ENCODE results near the gene BCL2L14.

BCL2L14 gene

GRCh38 chr12:12116677-12117076 lies 45.9 kb downstream of the BCL2L14 start:
- no peaks in the 10 kb centered on the region for H4K20me1 ChIP-seq
- no peaks in the 10 kb centered on the region for H3K27me3 ChIP-seq
- H3K9ac ChIP-seq = no peak overlapping the region

GRCh38 chr12:12121061-12121460 lies 50.3 kb downstream of the BCL2L14 start:
- Histone ChIP-seq H4K20me1 (no peaks in the 10 kb centered on the region), H3K36me3 (peaks cover 46 to 77% (median 72%) of the 10 kb centered on the region in 11 experiments), H3K4me3 (no peak overlapping the region), H3K9me3 (replicated peaks in 1 of 11) (no peaks in the 10 kb centered on the region), H3K27me3 (no peaks in the 10 kb centered on the region), H3K4me2 (no peak overlapping the region), H3K9ac (no peak overlapping the region), H3K27ac (no peak overlapping the region), H3K4me1 (no peaks in the 10 kb centered on the region)
- TF ChIP-seq Cebpa-rat (IDR thresholded peaks at IDR 0.05) = no peak

More at GRCh38 chr12:12116677-12117076, 45.9 kb downstream of the BCL2L14 start:
- Histone ChIP-seq H3K9me3 (replicated peaks in 1 of 11) (peaks cover 0 to 3% (median 0%) of the 10 kb centered on the region in 11 experiments; a peak in 2 of 22 replicates), H3K27ac (no peak overlapping the region), H3K4me2 (no peak overlapping the region), H3K36me3 (peaks cover 24 to 74% (median 50%) of the 10 kb centered on the region in 11 experiments; a peak in 21 of 22 replicates), H3K4me3 (no peak overlapping the region), H3K4me1 (no peaks in the 10 kb centered on the region)
- no peak for TF ChIP-seq Cebpa-rat (IDR thresholded peaks at IDR 0.05)

DNA sequence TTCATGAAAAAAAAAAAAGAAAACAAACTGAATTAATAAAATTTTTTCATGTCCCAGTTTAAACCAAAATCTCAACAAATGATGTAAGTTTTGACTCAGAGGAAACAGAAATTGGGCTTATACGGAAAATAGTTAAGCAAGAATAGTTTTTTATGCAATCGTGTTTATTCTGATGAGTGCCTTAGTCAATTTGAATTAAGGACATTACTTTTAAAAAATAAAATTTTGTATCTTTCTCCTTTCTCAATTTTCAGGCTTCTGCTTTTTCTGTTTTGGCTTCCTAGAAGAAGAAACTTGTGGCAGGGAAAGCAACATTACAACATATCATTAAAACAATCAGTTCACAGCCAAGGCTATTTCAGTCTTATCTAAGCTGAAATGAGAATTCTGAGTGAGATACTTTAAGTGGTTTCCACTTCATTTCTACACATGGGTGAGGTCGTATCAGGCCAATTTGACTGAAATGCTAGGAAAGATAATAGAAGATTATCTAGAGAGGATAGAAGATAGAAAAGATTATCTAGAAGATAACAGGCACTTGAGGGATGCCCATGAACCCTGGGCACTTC lies 52.4 kb downstream of the BCL2L14 start:
- Histone ChIP-seq H3K4me2 (no peak overlapping the region), H3K9me3 (replicated peaks in 1 of 11) (no peaks in the 10 kb centered on the region), H4K20me1 (no peaks in the 10 kb centered on the region), H3K9ac (no peak overlapping the region), H3K27me3 (no peaks in the 10 kb centered on the region), H3K4me1 (no peaks in the 10 kb centered on the region), H3K4me3 (no peak overlapping the region), H3K27ac (no peak overlapping the region), H3K36me3 (peaks cover 54 to 95% (median 89%) of the 10 kb centered on the region in 11 experiments)
- no peak for TF ChIP-seq Cebpa-rat (IDR thresholded peaks at IDR 0.05)

GRCh38 chr12:12126551-12126950 lies 55.8 kb downstream of the BCL2L14 start:
- Histone ChIP-seq H3K27me3 (no peaks in the 10 kb centered on the region), H3K4me2 (no peak overlapping the region), H3K4me3 (no peak overlapping the region), H3K27ac (no peak overlapping the region), H4K20me1 (no peaks in the 10 kb centered on the region), H3K36me3 (peaks cover 49 to 100% (median 94%) of the 10 kb centered on the region in 11 experiments), H3K9me3 (replicated peaks in 1 of 11) (no peaks in the 10 kb centered on the region), H3K4me1 (no peaks in the 10 kb centered on the region), H3K9ac (no peak overlapping the region)
- TF ChIP-seq Cebpa-rat (IDR thresholded peaks at IDR 0.05) = no peak

DNA sequence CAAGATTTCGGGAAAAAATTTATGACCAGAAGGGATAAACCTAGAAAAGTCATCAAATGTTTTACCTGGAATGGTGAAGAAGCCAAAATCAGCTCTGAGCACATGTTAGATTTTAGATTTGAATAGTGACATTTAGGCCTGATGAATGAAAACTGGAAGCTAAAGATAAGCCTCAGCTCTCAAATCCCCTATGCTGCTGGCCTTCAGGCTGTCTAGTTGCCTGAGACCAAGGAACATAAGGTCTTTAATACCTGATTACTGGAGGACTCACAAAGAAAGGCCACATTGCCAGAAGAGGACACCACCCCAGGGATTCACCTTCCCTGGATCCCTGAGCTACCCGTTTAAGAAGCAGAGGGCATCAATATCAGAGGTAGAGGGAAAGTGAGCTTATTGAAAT lies 56.6 kb downstream of the BCL2L14 start:
- TF ChIP-seq Cebpa-rat (IDR thresholded peaks at IDR 0.05) = no peak
- Histone ChIP-seq H3K9ac (no peak overlapping the region), H3K27ac (no peak overlapping the region), H4K20me1 (no peaks in the 10 kb centered on the region), H3K4me1 (no peaks in the 10 kb centered on the region), H3K9me3 (replicated peaks in 1 of 11) (no peaks in the 10 kb centered on the region), H3K27me3 (no peaks in the 10 kb centered on the region), H3K4me3 (no peak overlapping the region), H3K4me2 (no peak overlapping the region), H3K36me3 (peaks cover 54 to 100% (median 92%) of the 10 kb centered on the region in 11 experiments)

- peaks cover 50 to 98% (median 89%) of the 10 kb centered on the region in 11 experiments for H3K36me3 ChIP-seq
These were observed 57.9 kb downstream of the BCL2L14 start for GRCh38 chr12:12128670-12129069.

DNA sequence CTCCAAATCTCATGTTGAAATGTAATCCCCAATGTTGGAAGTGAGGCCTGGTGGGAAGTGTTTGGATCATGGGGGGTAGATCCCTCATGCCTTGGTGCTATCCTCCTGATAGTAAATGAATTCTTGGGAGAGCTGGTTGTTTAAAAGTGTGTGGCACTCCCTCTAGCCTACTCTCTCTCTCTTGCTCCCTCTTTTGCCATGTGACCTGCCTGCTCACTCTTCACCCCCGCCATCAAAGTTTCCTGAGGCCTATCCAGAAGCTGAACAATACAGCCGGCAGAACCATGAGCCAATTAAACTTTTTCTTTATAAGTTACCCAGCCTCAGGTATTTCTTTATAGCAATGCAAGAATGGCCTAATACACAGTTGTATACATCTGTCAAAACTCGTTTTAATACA lies 62.5 kb downstream of the BCL2L14 start:
- no peak overlapping the region for H3K9ac ChIP-seq
- no peak overlapping the region for H3K4me2 ChIP-seq
- H4K20me1 ChIP-seq = no peaks in the 10 kb centered on the region
- TF ChIP-seq Cebpa-rat (IDR thresholded peaks at IDR 0.05) = no peak
- no peaks in the 10 kb centered on the region for H3K4me1 ChIP-seq
- peaks cover 41 to 90% (median 72%) of the 10 kb centered on the region in 11 experiments; a peak in 21 of 22 replicates for H3K36me3 ChIP-seq
- H3K27me3 ChIP-seq = no peaks in the 10 kb centered on the region
- H3K9me3 ChIP-seq (replicated peaks in 1 of 11) = no peaks in the 10 kb centered on the region
- H3K27ac ChIP-seq = no peak overlapping the region
- H3K4me3 ChIP-seq = no peak overlapping the region

More at GRCh38 chr12:12128670-12129069, 57.9 kb downstream of the BCL2L14 start:
- Histone ChIP-seq H3K4me3 (no peak overlapping the region), H3K9me3 (replicated peaks in 1 of 11) (no peaks in the 10 kb centered on the region), H3K4me2 (no peak overlapping the region), H3K9ac (no peak overlapping the region), H4K20me1 (no peaks in the 10 kb centered on the region), H3K4me1 (no peaks in the 10 kb centered on the region), H3K27ac (no peak overlapping the region), H3K27me3 (no peaks in the 10 kb centered on the region)
- TF ChIP-seq Cebpa-rat (IDR thresholded peaks at IDR 0.05) = no peak

DNA sequence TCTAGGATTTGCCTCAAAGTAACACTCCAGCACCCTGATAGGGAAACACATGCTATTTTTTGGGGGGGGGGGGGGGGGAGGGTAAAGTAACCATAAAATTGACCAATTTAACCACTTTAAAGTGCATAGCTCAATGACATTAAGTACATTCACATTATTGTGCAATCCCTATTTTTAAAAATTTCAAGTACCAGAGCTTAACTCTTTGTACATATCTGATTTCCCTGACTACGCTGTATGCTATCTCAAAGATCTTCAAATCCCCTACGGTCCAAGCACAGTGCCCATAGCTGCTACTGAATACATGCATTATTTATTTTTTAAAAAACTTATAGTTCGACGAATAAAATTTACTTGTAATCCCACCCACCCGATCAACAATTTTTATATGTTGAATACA lies 63.0 kb downstream of the BCL2L14 start:
- H3K4me3 ChIP-seq = no peak overlapping the region
- H3K36me3 ChIP-seq = peaks cover 43 to 90% (median 71%) of the 10 kb centered on the region in 11 experiments; a peak in 21 of 22 replicates
- H3K27ac ChIP-seq = no peak overlapping the region
- H3K9ac ChIP-seq = no peak overlapping the region
- no peaks in the 10 kb centered on the region for H3K9me3 ChIP-seq (replicated peaks in 1 of 11)
- H4K20me1 ChIP-seq = no peaks in the 10 kb centered on the region
- H3K4me1 ChIP-seq = no peaks in the 10 kb centered on the region
- H3K27me3 ChIP-seq = no peaks in the 10 kb centered on the region
- no peak overlapping the region for H3K4me2 ChIP-seq
- 0 out of 22 replicates have a peak, but pooled peaks of 1 of the 11 experiments have one; percentile 10 for TF ChIP-seq Cebpa-rat (IDR thresholded peaks at IDR 0.05)

DNA sequence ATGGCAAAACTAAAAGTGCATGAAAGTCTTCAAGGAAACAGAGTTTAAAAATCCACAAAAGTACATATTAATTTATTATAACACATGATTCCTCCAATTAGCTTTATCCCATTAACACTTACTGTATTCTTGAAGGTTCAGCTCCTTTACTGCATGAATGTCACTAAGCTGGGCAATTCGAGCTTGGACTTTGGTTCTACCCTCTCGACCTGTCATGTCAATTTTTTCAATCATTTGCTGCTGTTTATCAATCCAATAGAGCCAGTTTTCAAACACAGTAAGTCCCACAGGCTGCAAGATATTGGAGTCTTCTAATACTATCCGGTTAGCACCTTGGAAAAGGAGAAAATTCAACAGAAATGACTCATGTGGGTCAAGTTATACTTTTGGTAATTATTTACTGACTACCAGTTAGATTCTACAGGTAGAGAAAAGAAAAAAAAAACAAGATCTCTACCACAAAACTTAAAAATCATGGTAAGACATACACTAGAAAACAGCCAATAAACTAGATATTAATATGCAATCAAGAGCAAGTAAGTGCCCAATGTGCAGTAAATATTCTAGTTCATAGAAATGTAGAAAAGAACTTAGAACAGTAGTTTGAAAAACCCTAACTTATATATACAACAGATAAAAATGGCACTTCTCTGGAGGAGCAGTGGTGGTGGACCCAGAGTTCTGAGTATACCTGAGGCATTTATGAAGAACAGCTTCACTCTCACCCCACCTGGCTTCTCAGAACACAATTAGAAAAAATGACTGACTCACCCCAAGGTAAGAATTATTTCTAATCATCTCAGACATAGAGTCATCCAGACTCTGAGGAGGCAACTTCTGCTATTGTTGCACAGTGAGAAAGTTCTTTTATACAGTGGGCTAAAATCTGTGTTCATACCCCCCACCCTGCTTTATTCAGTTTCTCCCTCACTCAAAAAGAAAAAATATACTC lies 67.7 kb downstream of the BCL2L14 start:
- Histone ChIP-seq H3K4me1 (no peaks in the 10 kb centered on the region), H4K20me1 (no peaks in the 10 kb centered on the region), H3K27ac (no peak overlapping the region), H3K9me3 (replicated peaks in 1 of 11) (no peaks in the 10 kb centered on the region), H3K4me3 (no peak overlapping the region), H3K27me3 (no peaks in the 10 kb centered on the region), H3K9ac (no peak overlapping the region), H3K4me2 (no peak overlapping the region), H3K36me3 (peaks cover 23 to 86% (median 58%) of the 10 kb centered on the region in 11 experiments; a peak in 21 of 22 replicates)
- TF ChIP-seq Cebpa-rat (IDR thresholded peaks at IDR 0.05) = no peak
